Measurements from ENCODE around the gene LRRC25. TPM values are rescaled to one million over a fixed set of nuclear protein-coding genes. Genes with fewer than 3 reads are reported as not detected.

The LRRC25 gene
- total RNA-seq, 2 donors from 2014 or later: not detected

GRCh38 chr19:18439025-18439909, 41.8 kb upstream of the LRRC25 start:
- H3K36me3 Mint-ChIP-seq (ENCODE audit: low read depth): peaks cover 30% of the 10 kb centered on the region
- peak overlapping the region; percentile 4 for H3K4me3 Mint-ChIP-seq
- H3K27me3 Mint-ChIP-seq: no peaks in the 10 kb centered on the region
- peaks cover 8% of the 10 kb centered on the region for H3K4me1 Mint-ChIP-seq
- peaks cover 5% of the 10 kb centered on the region for H3K9me3 Mint-ChIP-seq
- no peak overlapping the region for H3K27ac Mint-ChIP-seq
- no peak for ATAC-seq (replicated peaks)

- H3K27ac Mint-ChIP-seq: no peak overlapping the region
- no peak for ATAC-seq (replicated peaks)
- H3K27me3 Mint-ChIP-seq: no peaks in the 10 kb centered on the region
These were observed 41.1 kb upstream of the LRRC25 start for GRCh38 chr19:18438331-18439024.

DNA sequence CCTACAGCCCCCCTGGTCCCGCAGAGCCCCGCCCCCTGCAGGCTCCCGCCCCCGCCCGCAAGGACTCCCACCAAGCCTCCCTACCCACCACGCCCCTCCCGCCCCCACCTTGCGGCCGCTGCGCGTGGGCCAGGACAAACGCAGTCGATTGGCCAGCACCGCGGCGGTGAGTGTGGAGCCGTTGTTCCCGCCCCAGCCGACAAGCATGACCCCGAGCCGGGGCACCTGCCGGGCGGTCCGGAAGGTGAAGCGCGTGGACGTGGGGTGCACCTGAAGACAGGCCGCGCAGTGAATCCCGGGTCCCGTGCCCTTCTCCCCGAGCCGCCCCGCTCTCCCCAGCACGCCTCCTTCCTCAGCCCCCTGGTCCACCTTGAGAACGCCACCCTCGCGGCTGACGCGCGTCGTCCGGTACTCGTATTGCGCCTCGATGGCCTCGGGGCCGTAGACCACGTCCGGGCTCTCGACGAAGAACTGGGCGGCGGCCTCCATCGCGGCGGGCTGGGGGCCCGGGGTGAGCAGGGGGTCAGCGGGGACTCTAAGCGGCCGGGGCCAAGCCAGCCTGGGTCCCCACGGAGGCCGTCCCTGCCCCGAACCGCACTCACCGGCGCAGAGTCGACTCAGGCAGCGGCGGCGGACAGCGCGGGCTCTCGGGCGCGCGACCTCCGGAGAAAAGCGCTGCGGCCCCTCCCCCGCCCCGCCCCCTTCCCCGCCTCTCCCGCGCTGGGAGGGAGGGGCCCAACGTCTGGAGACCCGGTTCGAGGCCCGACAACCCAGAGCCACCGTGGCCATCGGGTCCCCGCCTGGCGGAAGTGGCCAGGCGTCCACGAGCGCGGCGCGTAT, 40.3 kb upstream of the LRRC25 start, which contains the start of gene ISYNA1:
Gene ISYNA1, minus strand, starts transcription at position 643 of the 840 bp plus-strand sequence. Its CDS starts 154 bp downstream, at position 489.
- peaks cover 7% of the 10 kb centered on the region for H3K4me1 Mint-ChIP-seq
- H3K27ac Mint-ChIP-seq: no peak within 1 kb of the TSS
- H3K9me3 Mint-ChIP-seq: peaks cover 5% of the 10 kb centered on the region
- H3K36me3 Mint-ChIP-seq (ENCODE audit: low read depth): peaks cover 20% of the 10 kb centered on the region
- peak; percentile 31 for ATAC-seq (replicated peaks)
- H3K27me3 Mint-ChIP-seq: no peaks in the 10 kb centered on the region
- H3K4me3 Mint-ChIP-seq: peak within 1 kb of the TSS; percentile 65

More at GRCh38 chr19:18438331-18439024, 41.1 kb upstream of the LRRC25 start:
- H3K36me3 Mint-ChIP-seq (ENCODE audit: low read depth): peaks cover 26% of the 10 kb centered on the region
- H3K4me1 Mint-ChIP-seq: peaks cover 8% of the 10 kb centered on the region
- peaks cover 5% of the 10 kb centered on the region for H3K9me3 Mint-ChIP-seq
- H3K4me3 Mint-ChIP-seq: no peak overlapping the region

GRCh38 chr19:18436671-18437490, 39.5 kb upstream of the LRRC25 start:
- no peaks in the 10 kb centered on the region for H3K4me1 Mint-ChIP-seq
- H3K9me3 Mint-ChIP-seq: no peaks in the 10 kb centered on the region
- ATAC-seq (replicated peaks): peak; percentile 51
- peak overlapping the region; percentile 65 for H3K4me3 Mint-ChIP-seq
- H3K36me3 Mint-ChIP-seq (ENCODE audit: low read depth): peaks cover 18% of the 10 kb centered on the region
- H3K27me3 Mint-ChIP-seq: no peaks in the 10 kb centered on the region
- H3K27ac Mint-ChIP-seq: no peak overlapping the region

GRCh38 chr19:18435842-18436670, 38.6 kb upstream of the LRRC25 start:
- Mint-ChIP-seq H3K4me1 (no peaks in the 10 kb centered on the region), H3K27me3 (no peaks in the 10 kb centered on the region), H3K4me3 (peak overlapping the region; percentile 65), H3K36me3 (ENCODE audit: low read depth) (peaks cover 20% of the 10 kb centered on the region), H3K27ac (no peak overlapping the region), H3K9me3 (no peaks in the 10 kb centered on the region)
- no peak for ATAC-seq (replicated peaks)

GRCh38 chr19:18435178-18435841, 37.9 kb upstream of the LRRC25 start:
- Mint-ChIP-seq H3K4me1 (no peaks in the 10 kb centered on the region), H3K9me3 (no peaks in the 10 kb centered on the region), H3K27me3 (no peaks in the 10 kb centered on the region), H3K27ac (no peak overlapping the region), H3K4me3 (no peak overlapping the region), H3K36me3 (ENCODE audit: low read depth) (peaks cover 20% of the 10 kb centered on the region)
- ATAC-seq (replicated peaks): no peak

- Mint-ChIP-seq H3K36me3 (ENCODE audit: low read depth) (peaks cover 20% of the 10 kb centered on the region), H3K27ac (no peak overlapping the region), H3K4me1 (no peaks in the 10 kb centered on the region), H3K4me3 (peak overlapping the region; percentile 59), H3K27me3 (no peaks in the 10 kb centered on the region), H3K9me3 (no peaks in the 10 kb centered on the region)
- ATAC-seq (replicated peaks): no peak
These were observed 37.2 kb upstream of the LRRC25 start for GRCh38 chr19:18434411-18435175.

DNA sequence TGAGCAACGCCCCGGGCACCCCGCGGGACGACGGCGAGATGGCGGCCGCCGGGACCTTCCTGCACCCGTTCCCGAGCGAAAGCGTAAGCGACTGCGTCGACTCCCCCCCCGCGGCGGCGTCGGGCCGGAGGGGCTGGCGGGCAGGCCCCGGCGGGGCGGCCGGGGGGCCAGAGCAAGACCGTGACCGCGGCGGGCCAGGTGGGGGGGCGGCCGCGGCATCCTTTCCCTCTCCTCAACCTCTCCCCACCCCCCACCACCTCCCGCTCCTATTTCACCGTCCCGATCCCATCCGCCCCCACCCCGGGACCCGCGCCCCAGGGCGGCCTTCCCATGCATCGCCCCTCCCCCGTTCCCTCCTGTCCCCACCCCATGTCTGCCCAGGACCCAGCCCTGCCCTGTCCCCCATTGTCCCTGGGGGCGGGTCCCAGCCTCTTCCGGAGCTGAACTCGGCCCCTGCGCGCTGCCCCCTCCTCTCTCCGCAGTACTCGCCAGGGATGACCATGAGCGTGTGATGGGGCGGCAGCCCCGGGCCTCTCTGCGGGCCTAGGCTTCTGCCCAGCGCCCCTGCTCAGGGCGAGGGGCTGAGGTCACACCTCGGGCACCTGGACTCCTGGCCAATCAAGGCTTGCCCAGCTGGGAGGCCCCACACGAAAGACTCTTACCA, 36.4 kb upstream of the LRRC25 start:
- H3K27me3 Mint-ChIP-seq: no peaks in the 10 kb centered on the region

GRCh38 chr19:18433015-18433691, 35.7 kb upstream of the LRRC25 start:
- H3K9me3 Mint-ChIP-seq: no peaks in the 10 kb centered on the region
- H3K27me3 Mint-ChIP-seq: no peaks in the 10 kb centered on the region
- no peak for ATAC-seq (replicated peaks)
- H3K4me1 Mint-ChIP-seq: no peaks in the 10 kb centered on the region
- no peak overlapping the region for H3K27ac Mint-ChIP-seq
- peaks cover 20% of the 10 kb centered on the region for H3K36me3 Mint-ChIP-seq (ENCODE audit: low read depth)
- peak overlapping the region; percentile 30 for H3K4me3 Mint-ChIP-seq

More for the DNA sequence above, 36.4 kb upstream of the LRRC25 start:
- Mint-ChIP-seq H3K27ac (no peak overlapping the region), H3K4me1 (no peaks in the 10 kb centered on the region), H3K4me3 (peak overlapping the region; percentile 59), H3K9me3 (no peaks in the 10 kb centered on the region), H3K36me3 (ENCODE audit: low read depth) (peaks cover 20% of the 10 kb centered on the region)
- ATAC-seq (replicated peaks): no peak

DNA sequence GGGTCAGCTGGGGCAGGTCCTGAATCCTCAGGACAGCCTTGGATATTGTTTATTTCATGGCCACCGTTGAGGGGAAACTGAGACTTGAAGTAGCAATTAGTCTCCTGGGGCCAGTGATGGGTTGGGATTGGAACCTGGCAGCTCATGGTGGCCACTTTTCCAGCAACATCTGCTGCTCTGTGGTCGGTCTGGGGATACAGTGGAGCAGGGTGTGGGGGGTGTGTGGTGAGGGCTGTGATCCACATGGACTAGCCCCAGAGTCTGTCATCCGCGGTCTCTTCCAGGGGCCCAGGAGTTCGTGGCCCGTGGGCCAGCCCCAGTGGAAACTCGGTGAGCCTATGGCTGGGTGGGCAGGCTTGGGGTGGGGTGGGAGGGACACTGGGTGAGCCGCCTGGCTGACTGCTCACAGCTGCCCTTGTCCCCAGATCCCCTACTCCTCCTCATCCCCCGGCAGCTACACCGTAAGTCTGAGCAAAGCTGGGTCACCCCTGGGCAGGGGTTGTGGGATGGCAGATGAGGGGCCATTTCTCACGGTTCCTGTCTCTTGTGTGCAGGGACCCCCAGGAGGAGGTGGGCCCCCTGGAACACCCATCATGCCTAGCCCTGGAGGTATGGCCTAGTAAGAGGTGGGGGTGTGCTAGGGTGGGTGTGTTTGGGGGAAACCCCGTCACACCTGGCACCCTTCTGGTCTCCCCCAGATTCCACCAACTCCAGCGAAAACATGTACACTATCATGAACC, 35.0 kb upstream of the LRRC25 start:
- H3K36me3 Mint-ChIP-seq (ENCODE audit: low read depth): peaks cover 20% of the 10 kb centered on the region
- no peaks in the 10 kb centered on the region for H3K4me1 Mint-ChIP-seq
- ATAC-seq (replicated peaks): no peak
- peak overlapping the region; percentile 30 for H3K4me3 Mint-ChIP-seq
- no peaks in the 10 kb centered on the region for H3K27me3 Mint-ChIP-seq
- H3K9me3 Mint-ChIP-seq: no peaks in the 10 kb centered on the region
- no peak overlapping the region for H3K27ac Mint-ChIP-seq

All from activated T-helper 17 cell treated with anti-CD3 and anti-CD28 coated beads, Interleukin-2, amount 50 U/mL, for 72 hours (primary cell).